Jurkat, Clone E6-1 (cell line): Measurements from ENCODE around the gene ACADVL.
A peak's percentile ranks its signal among the peaks of the same experiment; 100 is the strongest.
"Not testable (repeated sequence)": the region's sequence is repeated elsewhere in the genome, so short reads cannot be mapped to it uniquely, and the experiment has no call there.

Experiments
- DNase-seq: peaks from one replicate; pipeline ENCODE4 v3.0.0-alpha.2; 2011; ENCODE audit warnings: low read depth, low spot score
- H3K4me3 ChIP-seq: 2 replicates; pipeline ENCODE4 v1.5.1; 2011; ENCODE audit warnings: mild to moderate bottlenecking, low read length, control low read depth, moderate library complexity

The ACADVL gene

GRCh38 chr17:7242717-7243452, 23.1 kb downstream of the ACADVL start:
- peak; percentile 95 for DNase-seq
- H3K4me3 ChIP-seq, result peak overlapping the region; percentile 96

GRCh38 chr17:7243453-7243729, 23.7 kb downstream of the ACADVL start:
- DNase-seq, result no peak
- peak overlapping the region; percentile 96 for H3K4me3 ChIP-seq

- DNase-seq, H3K4me3 ChIP-seq: not testable (repeated sequence)
These were observed 24.1 kb downstream of the ACADVL start for GRCh38 chr17:7243838-7244237.

- H3K4me3 ChIP-seq, result no peak overlapping the region
- DNase-seq, result no peak
These were observed 27.0 kb downstream of the ACADVL start for GRCh38 chr17:7246779-7247178.

GRCh38 chr17:7248796-7249195, 29.1 kb downstream of the ACADVL start:
- H3K4me3 ChIP-seq, result no peak overlapping the region

GRCh38 chr17:7249214-7249613, 29.5 kb downstream of the ACADVL start:
- H3K4me3 ChIP-seq, result no peak overlapping the region
- no peak for DNase-seq

More at GRCh38 chr17:7248796-7249195, 29.1 kb downstream of the ACADVL start:
- DNase-seq, result no peak

- H3K4me3 ChIP-seq, result peak overlapping the region; percentile 97
- DNase-seq, result no peak
These were observed 30.1 kb downstream of the ACADVL start for GRCh38 chr17:7249830-7250229.

GRCh38 chr17:7250695-7251627, 31.2 kb downstream of the ACADVL start:
- no peak for DNase-seq
- peak overlapping the region; percentile 97 for H3K4me3 ChIP-seq

- H3K4me3 ChIP-seq, result peak within 1 kb of the TSS; percentile 97
- peak; percentile 100 for DNase-seq
These were observed 32.0 kb downstream of the ACADVL start, which contains the start of gene CTDNEP1 for GRCh38 chr17:7251661-7252175. Gene CTDNEP1 (minus strand): TSS chr17:7251734. CDS start chr17:7251296, 438 bp downstream.

- peak within 1 kb of the TSS; percentile 97 for H3K4me3 ChIP-seq
- DNase-seq, result peak; percentile 81
These were observed 32.7 kb downstream of the ACADVL start, which contains the start of gene ELP5 for GRCh38 chr17:7252176-7253043. Gene ELP5 (plus strand): TSS chr17:7252215. CDS start chr17:7252551, 336 bp downstream.

- DNase-seq, result no peak
- peak overlapping the region; percentile 97 for H3K4me3 ChIP-seq
These were observed 33.3 kb downstream of the ACADVL start for GRCh38 chr17:7253082-7253481.

- no peak for DNase-seq
- no peak overlapping the region for H3K4me3 ChIP-seq
These were observed 34.8 kb downstream of the ACADVL start for GRCh38 chr17:7254511-7254910.

GRCh38 chr17:7256766-7257456, 37.2 kb downstream of the ACADVL start:
- H3K4me3 ChIP-seq, result no peak overlapping the region

GRCh38 chr17:7258731-7259554, 39.2 kb downstream of the ACADVL start:
- DNase-seq, result no peak
- no peak overlapping the region for H3K4me3 ChIP-seq

More at GRCh38 chr17:7256766-7257456, 37.2 kb downstream of the ACADVL start:
- DNase-seq, result no peak

GRCh38 chr17:7259555-7259889, 39.8 kb downstream of the ACADVL start:
- no peak for DNase-seq
- H3K4me3 ChIP-seq, result no peak overlapping the region

- DNase-seq, result no peak
- H3K4me3 ChIP-seq, result no peak overlapping the region
These were observed 40.4 kb downstream of the ACADVL start for GRCh38 chr17:7260151-7260550.

GRCh38 chr17:7260651-7261378, 41.1 kb downstream of the ACADVL start:
- H3K4me3 ChIP-seq, result no peak overlapping the region

More at GRCh38 chr17:7260651-7261378, 41.1 kb downstream of the ACADVL start:
- no peak for DNase-seq
